Measurements from ENCODE around the gene CGB2. TPM values are rescaled to one million over a fixed set of nuclear protein-coding genes. Genes with fewer than 3 reads are reported as not detected.
"Not testable (repeated sequence)": the region's sequence is repeated elsewhere in the genome, so short reads cannot be mapped to it uniquely, and the experiment has no call there.

CGB2 gene
- total and polyA plus RNA-seq, 2 donors (not counting 1 experiment from before 2014, with no cell fraction given), result not detected

DNA sequence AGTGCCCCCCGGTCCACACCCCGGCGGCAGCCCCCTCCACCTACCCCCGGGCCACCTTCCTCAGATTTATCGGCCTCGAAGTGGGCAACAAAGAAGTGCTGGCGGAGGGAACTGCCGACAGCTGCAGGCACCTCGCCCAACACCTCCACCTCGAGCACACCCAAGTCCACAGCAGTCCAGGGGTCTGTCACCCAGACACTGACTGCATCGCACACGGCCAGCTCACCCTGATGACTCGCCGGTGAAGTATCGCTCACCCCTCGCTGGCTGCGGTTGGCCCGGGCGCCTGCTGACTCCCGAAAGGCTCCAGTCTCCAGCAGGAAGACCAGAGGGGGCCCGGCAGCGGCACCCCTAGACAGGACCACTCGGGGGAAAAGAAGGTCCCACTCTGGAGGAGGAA is 6.1 kb upstream of the CGB2 start:
- POLR2A ChIA-PET, H3K27ac Mint-ChIP-seq: not testable (repeated sequence)

GRCh38 chr19:49028686-49029085 is 3.0 kb upstream of the CGB2 start:
- intact Hi-C loops (cut with micrococcal nuclease); H3K9ac ChIP-seq (ENCODE audit: low read length); H3K4me1 ChIP-seq (ENCODE audit: control insufficient read depth in 2 of 2, insufficient read depth in 2 of 2, low read length in 2 of 2); H3K4me3 ChIP-seq (ENCODE audit: control extremely low read depth in 1 of 5, extremely low read depth in 1 of 5, insufficient read depth in 1 of 5, low read depth in 2 of 5, low read length in 4 of 5); H3K36me3 ChIP-seq (replicated peaks in 1 of 2; ENCODE audit: control extremely low read depth in 1 of 2, control insufficient read depth in 1 of 2, extremely low read depth in 1 of 2, insufficient read depth in 2 of 2, low read length in 1 of 2); H3K4me3 Mint-ChIP-seq; H3K9me3 Mint-ChIP-seq (ENCODE audit: insufficient read depth); H3K4me1 Mint-ChIP-seq; H3K9me3 ChIP-seq (ENCODE audit: control extremely low read depth in 1 of 3, control insufficient read depth in 2 of 3, insufficient read depth in 1 of 3, low read length in 2 of 3); H3K27me3 ChIP-seq (replicated peaks in 1 of 4; ENCODE audit: control extremely low read depth in 1 of 4, control insufficient read depth in 3 of 4, insufficient read depth in 4 of 4, low read length in 3 of 4); DNase-seq; H3K4me2 ChIP-seq (replicated peaks; ENCODE audit: low read depth, low read length, poor library complexity, severe bottlenecking); H3K27ac ChIP-seq (ENCODE audit: low read length in 2 of 2); H3K79me2 ChIP-seq (ENCODE audit: control insufficient read depth, insufficient read depth, low read length); H3K27me3 Mint-ChIP-seq; H4K20me1 ChIP-seq (ENCODE audit: control insufficient read depth, insufficient read depth, low read length, poor library complexity, severe bottlenecking); POLR2A ChIA-PET; ATAC-seq (ENCODE audit: low read depth); H3K27ac Mint-ChIP-seq; H2AFZ ChIP-seq (ENCODE audit: insufficient read depth, low read depth, low read length, poor library complexity, severe bottlenecking): not testable (repeated sequence)
- WGBS (ENCODE audit: insufficient coverage), result no CpG with 5 or more reads among the region's 9 CpGs
- CTCF ChIA-PET, result interaction anchor here (1.5 kb wide), 1 partner anchor 240 kb away, joined by 3 read pairs; no protein-coding TSS in a partner anchor

More for the DNA sequence above, 6.1 kb upstream of the CGB2 start:
- H3K27me3 ChIP-seq (replicated peaks in 1 of 4; ENCODE audit: control extremely low read depth in 1 of 4, control insufficient read depth in 3 of 4, insufficient read depth in 4 of 4, low read length in 3 of 4); H3K9ac ChIP-seq (ENCODE audit: low read length); H3K4me3 Mint-ChIP-seq; H3K79me2 ChIP-seq (ENCODE audit: control insufficient read depth, insufficient read depth, low read length); H3K9me3 Mint-ChIP-seq (ENCODE audit: insufficient read depth); H3K4me2 ChIP-seq (replicated peaks; ENCODE audit: low read depth, low read length, poor library complexity, severe bottlenecking); DNase-seq; H3K9me3 ChIP-seq (ENCODE audit: control extremely low read depth in 1 of 3, control insufficient read depth in 2 of 3, insufficient read depth in 1 of 3, low read length in 2 of 3); H2AFZ ChIP-seq (ENCODE audit: insufficient read depth, low read depth, low read length, poor library complexity, severe bottlenecking); intact Hi-C loops (cut with micrococcal nuclease); H3K36me3 ChIP-seq (replicated peaks in 1 of 2; ENCODE audit: control extremely low read depth in 1 of 2, control insufficient read depth in 1 of 2, extremely low read depth in 1 of 2, insufficient read depth in 2 of 2, low read length in 1 of 2); H3K4me1 ChIP-seq (ENCODE audit: control insufficient read depth in 2 of 2, insufficient read depth in 2 of 2, low read length in 2 of 2); H3K27me3 Mint-ChIP-seq; H3K27ac ChIP-seq (ENCODE audit: low read length in 2 of 2); H3K4me3 ChIP-seq (ENCODE audit: control extremely low read depth in 1 of 5, extremely low read depth in 1 of 5, insufficient read depth in 1 of 5, low read depth in 2 of 5, low read length in 4 of 5); CTCF ChIA-PET; H4K20me1 ChIP-seq (ENCODE audit: control insufficient read depth, insufficient read depth, low read length, poor library complexity, severe bottlenecking); ATAC-seq (ENCODE audit: low read depth): not testable (repeated sequence)
- 91% methylated on average over 19 of the region's 23 CpGs for WGBS (ENCODE audit: insufficient coverage)
- peaks cover 10% of the 10 kb centered on the region for H3K4me1 Mint-ChIP-seq

- POLR2A ChIA-PET; H3K9me3 Mint-ChIP-seq (ENCODE audit: insufficient read depth); H3K4me3 Mint-ChIP-seq; H3K4me1 ChIP-seq (ENCODE audit: control insufficient read depth in 2 of 2, insufficient read depth in 2 of 2, low read length in 2 of 2); H3K9ac ChIP-seq (ENCODE audit: low read length); H3K27me3 ChIP-seq (replicated peaks in 1 of 4; ENCODE audit: control extremely low read depth in 1 of 4, control insufficient read depth in 3 of 4, insufficient read depth in 4 of 4, low read length in 3 of 4); H4K20me1 ChIP-seq (ENCODE audit: control insufficient read depth, insufficient read depth, low read length, poor library complexity, severe bottlenecking); H3K27ac ChIP-seq (ENCODE audit: low read length in 2 of 2); DNase-seq; H3K79me2 ChIP-seq (ENCODE audit: control insufficient read depth, insufficient read depth, low read length); H3K9me3 ChIP-seq (ENCODE audit: control extremely low read depth in 1 of 3, control insufficient read depth in 2 of 3, insufficient read depth in 1 of 3, low read length in 2 of 3); H3K27ac Mint-ChIP-seq; ATAC-seq (ENCODE audit: low read depth); intact Hi-C loops (cut with micrococcal nuclease); H3K27me3 Mint-ChIP-seq; H3K4me3 ChIP-seq (ENCODE audit: control extremely low read depth in 1 of 5, extremely low read depth in 1 of 5, insufficient read depth in 1 of 5, low read depth in 2 of 5, low read length in 4 of 5); H3K36me3 ChIP-seq (replicated peaks in 1 of 2; ENCODE audit: control extremely low read depth in 1 of 2, control insufficient read depth in 1 of 2, extremely low read depth in 1 of 2, insufficient read depth in 2 of 2, low read length in 1 of 2); CTCF ChIA-PET; H3K4me1 Mint-ChIP-seq; H2AFZ ChIP-seq (ENCODE audit: insufficient read depth, low read depth, low read length, poor library complexity, severe bottlenecking); H3K4me2 ChIP-seq (replicated peaks; ENCODE audit: low read depth, low read length, poor library complexity, severe bottlenecking): not testable (repeated sequence)
- WGBS (ENCODE audit: insufficient coverage), result 91% methylated on average over 11 of the region's 14 CpGs
Observed at GRCh38 chr19:49029749-49030148, 1.9 kb upstream of the CGB2 start.

DNA sequence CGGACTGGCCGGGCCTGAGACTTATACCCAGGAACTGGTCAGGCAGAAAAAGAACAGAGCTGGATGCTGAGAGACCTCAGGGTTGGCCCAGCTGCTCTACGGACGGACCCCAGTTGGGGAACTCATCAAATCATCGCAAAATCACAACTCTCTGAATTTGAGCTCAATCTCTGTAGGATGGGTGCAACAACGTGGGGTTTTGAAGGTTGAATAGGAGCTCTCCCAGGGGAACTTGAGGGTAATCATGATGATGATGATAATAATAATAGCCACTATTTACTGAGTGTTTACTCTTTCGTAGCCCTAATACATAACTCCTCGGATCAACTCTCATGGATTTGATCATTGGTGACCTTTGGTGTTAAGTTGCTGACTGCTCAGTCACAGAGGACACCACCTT is 1.4 kb upstream of the CGB2 start:
- H3K4me3 ChIP-seq (ENCODE audit: control extremely low read depth in 1 of 5, extremely low read depth in 1 of 5, insufficient read depth in 1 of 5, low read depth in 2 of 5, low read length in 4 of 5); H4K20me1 ChIP-seq (ENCODE audit: control insufficient read depth, insufficient read depth, low read length, poor library complexity, severe bottlenecking); H3K4me3 Mint-ChIP-seq; H3K4me1 ChIP-seq (ENCODE audit: control insufficient read depth in 2 of 2, insufficient read depth in 2 of 2, low read length in 2 of 2); H3K79me2 ChIP-seq (ENCODE audit: control insufficient read depth, insufficient read depth, low read length); H3K4me1 Mint-ChIP-seq; CTCF ChIA-PET; H2AFZ ChIP-seq (ENCODE audit: insufficient read depth, low read depth, low read length, poor library complexity, severe bottlenecking); intact Hi-C loops (cut with micrococcal nuclease); H3K9me3 Mint-ChIP-seq (ENCODE audit: insufficient read depth); DNase-seq; H3K27me3 ChIP-seq (replicated peaks in 1 of 4; ENCODE audit: control extremely low read depth in 1 of 4, control insufficient read depth in 3 of 4, insufficient read depth in 4 of 4, low read length in 3 of 4); ATAC-seq (ENCODE audit: low read depth); H3K9ac ChIP-seq (ENCODE audit: low read length); POLR2A ChIA-PET; H3K27ac ChIP-seq (ENCODE audit: low read length in 2 of 2); H3K4me2 ChIP-seq (replicated peaks; ENCODE audit: low read depth, low read length, poor library complexity, severe bottlenecking); H3K27ac Mint-ChIP-seq; H3K36me3 ChIP-seq (replicated peaks in 1 of 2; ENCODE audit: control extremely low read depth in 1 of 2, control insufficient read depth in 1 of 2, extremely low read depth in 1 of 2, insufficient read depth in 2 of 2, low read length in 1 of 2); H3K27me3 Mint-ChIP-seq; H3K9me3 ChIP-seq (ENCODE audit: control extremely low read depth in 1 of 3, control insufficient read depth in 2 of 3, insufficient read depth in 1 of 3, low read length in 2 of 3): not testable (repeated sequence)
- WGBS (ENCODE audit: insufficient coverage), result no CpG with 5 or more reads among the region's 8 CpGs

All from B cell (primary cell).